Central memory CD8-positive, alpha-beta T cell (primary cell): Measurements from ENCODE around the gene FHIT.

Experiments used
- ATAC-seq: fragments of 150-1000 bp; cut with Tn5 transposase; replicated peaks from 2 replicates; pipeline ENCODE4 v1.10.0; 2022; ENCODE audit warnings: mild to moderate bottlenecking, moderate FRiP score, moderate number of reproducible peaks; ENCODE audit not compliant: poor library complexity, severe bottlenecking; ENCODE audit errors: extremely low read depth
- DNase-seq, 2 donors: peaks; one replicate each; pipeline ENCODE4 v3.0.0; 2021; ENCODE audit warnings: low spot score in 2 of 2
- H3K27ac Mint-ChIP-seq: one replicate; pipeline ENCODE4 v1.8.0; 2022; ENCODE audit warnings: low read depth, mild to moderate bottlenecking, moderate library complexity, mixed read lengths
- H3K27me3 Mint-ChIP-seq: one replicate; pipeline ENCODE4 v1.8.0; 2022; ENCODE audit warnings: mixed read lengths
- H3K36me3 Mint-ChIP-seq: one replicate; pipeline ENCODE4 v1.8.0; 2022; ENCODE audit warnings: mild to moderate bottlenecking, moderate library complexity, mixed read lengths; ENCODE audit not compliant: insufficient read depth
- H3K4me1 Mint-ChIP-seq: one replicate; pipeline ENCODE4 v1.8.0; 2022; ENCODE audit warnings: mixed read lengths
- H3K4me3 Mint-ChIP-seq: one replicate; pipeline ENCODE4 v1.8.0; 2022; ENCODE audit warnings: mild to moderate bottlenecking, moderate library complexity, mixed read lengths
- H3K9me3 Mint-ChIP-seq: one replicate; pipeline ENCODE4 v1.8.0; 2022; ENCODE audit warnings: mixed read lengths

FHIT gene

GRCh38 chr3:60979461-60980341 lies 271.6 kb downstream of the FHIT start:
- Mint-ChIP-seq H3K9me3 (peaks cover 16% of the 10 kb centered on the region), H3K4me1 (no peaks in the 10 kb centered on the region), H3K27me3 (no peaks in the 10 kb centered on the region), H3K36me3 (no peaks in the 10 kb centered on the region), H3K27ac (no peak overlapping the region), H3K4me3 (no peak overlapping the region)
- DNase-seq = no peak
- ATAC-seq = no peak

GRCh38 chr3:60973321-60973720 lies 277.9 kb downstream of the FHIT start:
- H3K36me3 Mint-ChIP-seq = no peaks in the 10 kb centered on the region
- DNase-seq = no peak
- peaks cover 7% of the 10 kb centered on the region for H3K9me3 Mint-ChIP-seq
- no peak overlapping the region for H3K4me3 Mint-ChIP-seq
- H3K4me1 Mint-ChIP-seq = no peaks in the 10 kb centered on the region
- H3K27me3 Mint-ChIP-seq = no peaks in the 10 kb centered on the region
- no peak overlapping the region for H3K27ac Mint-ChIP-seq
- no peak for ATAC-seq

- no peak overlapping the region for H3K27ac Mint-ChIP-seq
- H3K36me3 Mint-ChIP-seq = no peaks in the 10 kb centered on the region
- H3K27me3 Mint-ChIP-seq = no peaks in the 10 kb centered on the region
- H3K4me3 Mint-ChIP-seq = no peak overlapping the region
- peaks cover 7% of the 10 kb centered on the region for H3K9me3 Mint-ChIP-seq
- ATAC-seq (no peak), DNase-seq (no peak)
- H3K4me1 Mint-ChIP-seq = no peaks in the 10 kb centered on the region
Measured at GRCh38 chr3:60972599-60972998, 278.7 kb downstream of the FHIT start.

- H3K27ac Mint-ChIP-seq = no peak overlapping the region
- no peak overlapping the region for H3K4me3 Mint-ChIP-seq
- H3K9me3 Mint-ChIP-seq = peaks cover 7% of the 10 kb centered on the region
- H3K27me3 Mint-ChIP-seq = no peaks in the 10 kb centered on the region
- H3K36me3 Mint-ChIP-seq = peaks cover 2% of the 10 kb centered on the region
- no peaks in the 10 kb centered on the region for H3K4me1 Mint-ChIP-seq
- ATAC-seq (no peak), DNase-seq (no peak)
Measured at GRCh38 chr3:60970850-60971249, 280.4 kb downstream of the FHIT start.

- Mint-ChIP-seq H3K4me1 (no peaks in the 10 kb centered on the region), H3K36me3 (peaks cover 4% of the 10 kb centered on the region), H3K27ac (no peak overlapping the region), H3K4me3 (no peak overlapping the region), H3K27me3 (no peaks in the 10 kb centered on the region), H3K9me3 (peaks cover 20% of the 10 kb centered on the region)
- ATAC-seq = no peak
- no peak for DNase-seq
Measured at GRCh38 chr3:60967141-60967540, 284.1 kb downstream of the FHIT start.

- no peaks in the 10 kb centered on the region for H3K27me3 Mint-ChIP-seq
- ATAC-seq = no peak
- no peaks in the 10 kb centered on the region for H3K36me3 Mint-ChIP-seq
- peaks cover 27% of the 10 kb centered on the region for H3K9me3 Mint-ChIP-seq
- DNase-seq = no peak
- no peak overlapping the region for H3K27ac Mint-ChIP-seq
- no peaks in the 10 kb centered on the region for H3K4me1 Mint-ChIP-seq
- no peak overlapping the region for H3K4me3 Mint-ChIP-seq
Measured at GRCh38 chr3:60957541-60957940, 293.7 kb downstream of the FHIT start.

GRCh38 chr3:60956729-60957128 lies 294.5 kb downstream of the FHIT start:
- no peak for ATAC-seq

GRCh38 chr3:60955034-60955433 lies 296.2 kb downstream of the FHIT start:
- Mint-ChIP-seq H3K27ac (no peak overlapping the region), H3K9me3 (peaks cover 26% of the 10 kb centered on the region), H3K4me3 (no peak overlapping the region), H3K4me1 (no peaks in the 10 kb centered on the region), H3K27me3 (no peaks in the 10 kb centered on the region), H3K36me3 (no peaks in the 10 kb centered on the region)
- DNase-seq (no peak), ATAC-seq (no peak)

More at GRCh38 chr3:60956729-60957128, 294.5 kb downstream of the FHIT start:
- no peak overlapping the region for H3K27ac Mint-ChIP-seq
- no peaks in the 10 kb centered on the region for H3K36me3 Mint-ChIP-seq
- no peak for DNase-seq
- no peak overlapping the region for H3K4me3 Mint-ChIP-seq
- H3K9me3 Mint-ChIP-seq = peaks cover 26% of the 10 kb centered on the region
- H3K27me3 Mint-ChIP-seq = no peaks in the 10 kb centered on the region
- no peaks in the 10 kb centered on the region for H3K4me1 Mint-ChIP-seq

- Mint-ChIP-seq H3K4me1 (no peaks in the 10 kb centered on the region), H3K4me3 (no peak overlapping the region), H3K27me3 (no peaks in the 10 kb centered on the region), H3K27ac (no peak overlapping the region), H3K36me3 (no peaks in the 10 kb centered on the region), H3K9me3 (peaks cover 20% of the 10 kb centered on the region)
- DNase-seq (no peak), ATAC-seq (no peak)
Measured at GRCh38 chr3:60954048-60954447, 297.2 kb downstream of the FHIT start.

- Mint-ChIP-seq H3K4me3 (no peak overlapping the region), H3K9me3 (peaks cover 20% of the 10 kb centered on the region), H3K27ac (no peak overlapping the region), H3K4me1 (no peaks in the 10 kb centered on the region), H3K27me3 (no peaks in the 10 kb centered on the region), H3K36me3 (no peaks in the 10 kb centered on the region)
- no peak for ATAC-seq
- no peak for DNase-seq
Measured at GRCh38 chr3:60953351-60953750, 297.9 kb downstream of the FHIT start.

GRCh38 chr3:60952055-60952454 lies 299.2 kb downstream of the FHIT start:
- ATAC-seq = no peak
- H3K9me3 Mint-ChIP-seq = peaks cover 20% of the 10 kb centered on the region
- H3K36me3 Mint-ChIP-seq = no peaks in the 10 kb centered on the region
- H3K4me1 Mint-ChIP-seq = no peaks in the 10 kb centered on the region
- H3K27me3 Mint-ChIP-seq = no peaks in the 10 kb centered on the region
- no peak overlapping the region for H3K27ac Mint-ChIP-seq
- no peak overlapping the region for H3K4me3 Mint-ChIP-seq
- DNase-seq = no peak

GRCh38 chr3:60949146-60949545 lies 302.1 kb downstream of the FHIT start:
- Mint-ChIP-seq H3K27me3 (no peaks in the 10 kb centered on the region), H3K9me3 (peaks cover 5% of the 10 kb centered on the region), H3K4me3 (no peak overlapping the region), H3K36me3 (no peaks in the 10 kb centered on the region), H3K4me1 (no peaks in the 10 kb centered on the region), H3K27ac (no peak overlapping the region)
- DNase-seq (no peak), ATAC-seq (no peak)

- no peaks in the 10 kb centered on the region for H3K4me1 Mint-ChIP-seq
- no peaks in the 10 kb centered on the region for H3K36me3 Mint-ChIP-seq
- no peak for ATAC-seq
- no peaks in the 10 kb centered on the region for H3K27me3 Mint-ChIP-seq
- no peak overlapping the region for H3K27ac Mint-ChIP-seq
- no peak for DNase-seq
- H3K4me3 Mint-ChIP-seq = no peak overlapping the region
- peaks cover 5% of the 10 kb centered on the region for H3K9me3 Mint-ChIP-seq
Measured at GRCh38 chr3:60948488-60948887, 302.8 kb downstream of the FHIT start.
